NCI-H2196 (cell line): ENCODE data around the gene TAF11L14.

Source experiments
- DNase-seq: peaks from one replicate; lab custom pipeline; 2025; ENCODE audit not compliant: unreplicated experiment; lab: John Stamatoyannopoulos, UW

The TAF11L14 gene

DNA sequence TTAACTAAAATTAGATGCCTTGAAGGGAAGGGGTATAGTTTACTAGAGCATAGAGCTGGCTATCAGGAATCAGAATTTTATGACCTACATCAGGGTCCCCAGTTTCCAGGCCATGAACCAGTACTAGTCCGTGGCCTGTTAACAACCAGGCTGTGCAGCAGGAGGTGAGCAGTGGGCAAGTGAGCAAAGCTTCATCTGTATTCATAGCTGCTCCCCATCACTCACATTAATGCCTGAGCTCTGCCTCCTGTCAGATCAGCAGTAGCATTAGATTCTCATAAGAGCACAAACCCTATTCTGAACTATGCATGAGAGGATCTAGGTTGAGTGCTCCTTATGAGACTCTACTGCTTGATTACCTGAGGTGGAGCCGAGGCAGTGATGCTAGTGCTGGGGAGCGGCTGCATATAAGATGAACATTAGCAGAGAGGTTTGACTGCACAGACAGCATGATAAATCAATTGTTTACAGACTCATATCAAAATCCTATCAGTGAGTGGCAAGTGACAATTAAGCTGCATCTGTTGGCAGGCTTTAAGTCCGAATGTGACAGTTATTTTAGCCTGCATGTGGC lies 44.6 kb downstream of the TAF11L14 start:
- DNase-seq = no peak

DNA sequence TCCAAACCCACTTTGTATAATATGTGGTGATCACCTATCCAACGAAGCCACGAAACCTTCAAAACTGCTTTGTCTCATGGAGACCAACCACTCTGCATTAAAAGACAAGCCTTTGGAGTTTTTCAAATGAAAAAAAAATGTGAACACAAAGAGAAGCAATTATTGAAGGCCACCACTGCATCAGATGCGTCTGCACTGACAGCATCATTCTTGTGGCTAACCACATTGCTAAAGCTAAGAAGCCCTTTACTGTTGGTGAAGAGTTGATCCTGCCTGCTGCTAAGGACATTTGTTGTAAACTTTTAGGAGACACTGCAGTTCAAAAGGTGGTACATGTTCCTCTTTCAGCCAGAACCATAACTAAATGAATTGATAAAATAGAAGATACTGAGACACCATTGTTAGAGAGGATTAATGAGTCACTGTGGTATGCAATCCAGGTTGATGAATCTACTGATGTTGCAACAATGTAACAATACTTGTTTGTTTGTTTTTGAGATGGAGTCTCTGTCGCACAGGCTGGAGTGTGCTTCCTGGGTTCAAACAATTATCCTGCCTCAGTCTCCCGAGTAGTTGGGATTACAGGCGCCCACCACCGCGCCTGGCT lies 45.4 kb downstream of the TAF11L14 start:
- no peak for DNase-seq

DNA sequence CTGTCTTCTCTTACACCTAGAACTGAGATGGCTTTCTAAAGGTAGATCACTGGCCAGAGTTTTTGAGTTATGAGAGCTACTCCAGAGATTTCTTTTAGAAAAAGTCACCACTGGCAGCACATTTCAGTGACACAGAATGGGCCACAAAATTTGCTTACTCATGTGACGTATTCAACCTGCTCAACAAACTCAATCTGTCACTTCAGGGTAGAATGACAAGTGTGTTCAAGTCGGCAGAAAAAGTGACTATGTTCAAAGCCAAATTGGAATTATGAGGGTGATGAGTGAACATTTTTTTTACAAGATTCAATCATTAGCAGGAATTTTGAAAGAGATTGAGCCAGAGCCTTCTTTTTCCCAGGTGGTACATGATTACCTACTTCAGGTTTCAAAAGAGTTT lies 46.5 kb downstream of the TAF11L14 start:
- no peak for DNase-seq
